Stomach (tissue), 4 donors: ENCODE data around the gene CCDC86.

ENCODE experiments used
- CTCF ChIP-seq, 7 experiments: fragments of 450-650 bp in 4 of 7; fragments of 200-600 bp in 3 of 7; sonication (generic) in 3 of 7; IDR thresholded peaks; one replicate each; pipeline ENCODE4 v1.5.1; 2016 to 2019; ENCODE audit warnings: antibody characterized with exemption in 7 of 7, control low read depth in 2 of 7, mild to moderate bottlenecking in 1 of 7
- POLR2A ChIP-seq, 4 donors: fragments of 450-650 bp; IDR thresholded peaks; one replicate each; pipeline ENCODE4 v1.6.1; 2016; ENCODE audit warnings: antibody characterized with exemption in 4 of 4, control low read depth in 2 of 4, mild to moderate bottlenecking in 1 of 4, moderate library complexity in 1 of 4

DNA sequence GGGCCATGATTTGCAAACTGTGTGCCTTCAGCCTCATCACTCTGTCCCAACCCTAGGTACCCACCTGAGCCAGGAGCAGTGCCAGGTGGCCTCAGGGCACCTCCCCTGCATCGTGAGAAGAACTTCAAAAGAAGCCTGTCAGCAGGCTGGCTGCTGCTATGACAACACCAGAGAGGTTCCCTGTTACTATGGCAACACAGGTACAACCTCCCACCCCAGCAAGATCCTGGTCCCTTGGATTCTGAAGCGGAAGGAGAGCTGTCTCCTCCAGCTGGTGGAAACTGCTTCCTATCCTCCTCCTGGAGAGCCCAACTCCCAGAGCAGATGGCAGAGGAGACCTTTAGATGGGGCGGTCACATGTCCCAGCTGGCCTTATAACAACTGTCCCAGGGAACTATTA, 28.4 kb downstream of the CCDC86 start:
- TF ChIP-seq CTCF (IDR thresholded peaks at IDR 0.05): no peak
- TF ChIP-seq POLR2A (IDR thresholded peaks at IDR 0.05): no peak
